ENCODE data around the gene XPR1.

Gene XPR1

GRCh38 chr1:180930687-180931086 lies 298.9 kb downstream of the XPR1 start:
- no peak for DNase-seq (ENCODE audit: low read depth, low spot score)

DNA sequence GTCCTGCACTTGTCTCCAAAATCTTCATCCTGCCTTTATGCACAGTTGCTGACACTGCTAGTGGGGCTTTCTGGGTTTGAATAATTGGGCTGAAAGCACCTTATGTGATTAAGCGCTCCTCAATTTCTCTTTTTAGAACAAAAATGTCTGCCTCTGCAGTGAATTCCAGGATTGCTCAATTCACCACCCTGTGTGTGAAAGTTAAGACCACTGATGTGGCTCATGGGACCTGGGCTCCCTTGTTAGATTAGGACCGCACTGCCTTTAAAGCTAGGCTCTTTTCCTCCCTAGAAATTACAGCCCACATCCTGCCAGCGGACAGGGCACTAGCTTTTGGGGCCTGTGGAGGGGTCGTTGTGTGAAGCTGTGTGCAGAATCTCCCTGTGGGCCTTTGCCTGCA lies 299.7 kb downstream of the XPR1 start:
- DNase-seq (ENCODE audit: low read depth, low spot score), result no peak

- DNase-seq (ENCODE audit: low read depth, low spot score), result no peak
Measured at GRCh38 chr1:180932378-180932777, 300.6 kb downstream of the XPR1 start.

DNA sequence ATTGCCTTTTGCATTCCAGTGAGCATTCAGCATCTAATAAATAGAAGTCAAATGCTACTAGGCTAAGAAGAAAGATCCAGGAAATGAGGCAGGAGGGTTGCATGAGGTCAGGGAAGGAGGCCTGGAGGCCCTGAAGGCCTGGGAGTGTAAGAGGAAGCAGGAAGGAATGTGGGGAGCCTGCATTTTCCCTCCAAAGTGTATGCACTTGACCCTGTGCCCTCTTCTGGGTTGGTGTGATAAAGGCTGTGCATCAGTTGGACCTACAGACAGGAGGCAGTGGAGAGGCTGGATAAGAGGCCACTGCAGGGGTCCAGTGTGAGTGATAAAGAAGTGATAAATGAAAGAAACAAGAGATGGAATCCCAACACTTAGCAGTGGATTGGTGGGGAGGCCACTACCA lies 301.3 kb downstream of the XPR1 start:
- DNase-seq (ENCODE audit: low read depth, low spot score), result no peak

DNA sequence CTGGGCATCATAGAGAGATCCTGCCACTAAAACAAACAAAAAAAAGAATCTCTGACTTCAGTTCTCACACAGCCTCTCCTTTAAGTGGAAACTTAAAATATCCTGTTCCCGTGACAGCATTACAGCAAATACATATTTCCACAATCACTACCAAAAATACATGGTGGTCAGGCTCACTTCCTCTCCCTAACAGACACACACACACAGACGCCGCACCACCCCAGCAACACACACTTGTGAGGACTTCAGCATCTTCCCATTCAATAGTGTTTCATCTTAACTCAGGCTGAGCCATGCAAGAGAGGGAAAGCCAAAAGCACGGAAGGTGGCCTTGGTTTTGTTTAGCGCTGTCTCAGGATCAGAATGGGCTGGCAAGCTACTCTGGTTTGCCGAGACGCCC lies 302.7 kb downstream of the XPR1 start:
- DNase-seq (ENCODE audit: low read depth, low spot score), result no peak

- DNase-seq (ENCODE audit: low read depth, low spot score), result no peak
Measured at GRCh38 chr1:180935326-180936109, 303.7 kb downstream of the XPR1 start.

- DNase-seq (ENCODE audit: low read depth, low spot score), result no peak
Measured at GRCh38 chr1:180936110-180937011, 304.5 kb downstream of the XPR1 start.

- DNase-seq (ENCODE audit: low read depth, low spot score), result no peak
Measured at GRCh38 chr1:180937012-180937372, 305.2 kb downstream of the XPR1 start.

DNA sequence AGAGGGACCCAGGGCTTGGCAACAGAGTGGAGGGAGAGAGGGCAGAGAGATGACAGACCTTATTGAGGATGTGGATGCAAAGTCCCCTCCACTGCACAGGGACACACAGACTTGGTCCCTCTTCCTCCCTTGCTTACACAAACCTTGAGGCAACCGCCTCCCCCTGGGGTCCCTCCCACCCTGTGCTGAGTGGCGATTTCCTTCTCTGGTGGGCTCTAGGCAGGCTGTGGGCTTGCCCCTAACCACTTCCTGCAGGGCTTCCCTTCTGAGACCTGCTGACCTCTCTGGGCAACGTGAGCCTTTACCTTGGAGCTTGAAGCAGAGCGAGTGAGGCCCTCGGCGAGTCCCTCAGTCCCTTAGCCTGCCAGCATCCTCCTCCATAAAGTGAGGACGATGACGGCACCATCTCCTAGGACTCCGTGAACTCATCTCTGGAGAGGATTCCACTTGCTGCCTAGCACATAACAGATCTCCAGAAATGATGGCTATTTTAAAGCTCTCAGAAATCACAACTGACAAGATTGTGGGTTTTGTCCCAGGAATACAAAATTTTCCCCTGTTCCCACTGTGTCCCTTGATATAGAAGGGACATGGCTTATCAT lies 305.9 kb downstream of the XPR1 start:
- no peak for DNase-seq (ENCODE audit: low read depth, low spot score)

GRCh38 chr1:180939073-180939710 lies 307.4 kb downstream of the XPR1 start:
- DNase-seq (ENCODE audit: low read depth, low spot score), result no peak

GRCh38 chr1:180939711-180940103 lies 307.9 kb downstream of the XPR1 start:
- DNase-seq (ENCODE audit: low read depth, low spot score), result no peak
